Gastrocnemius medialis (tissue), 4 donors: ENCODE data around the gene C11orf24.

ENCODE experiments used
- POLR2A ChIP-seq, 2 donors: fragments of 450-650 bp; IDR thresholded peaks; one replicate each; pipeline ENCODE4 v1.6.1; 2017; ENCODE audit warnings: antibody characterized with exemption in 2 of 2, mild to moderate bottlenecking in 2 of 2, moderate library complexity in 2 of 2
- TF ChIP-seq, protein P1 (sequence below), 5 experiments: fragments of 450-650 bp in 3 of 5; fragments of 200-600 bp in 2 of 5; sonication (generic) in 2 of 5; IDR thresholded peaks in 4 of 5; conservative IDR thresholded peaks in 1 of 5; 1 replicate in 4 of 5; 2 replicates in 1 of 5; pipeline ENCODE4 v1.5.1; 2016 to 2019; ENCODE audit warnings: antibody characterized with exemption in 5 of 5, mild to moderate bottlenecking in 3 of 5, moderate library complexity in 3 of 5

DNA sequence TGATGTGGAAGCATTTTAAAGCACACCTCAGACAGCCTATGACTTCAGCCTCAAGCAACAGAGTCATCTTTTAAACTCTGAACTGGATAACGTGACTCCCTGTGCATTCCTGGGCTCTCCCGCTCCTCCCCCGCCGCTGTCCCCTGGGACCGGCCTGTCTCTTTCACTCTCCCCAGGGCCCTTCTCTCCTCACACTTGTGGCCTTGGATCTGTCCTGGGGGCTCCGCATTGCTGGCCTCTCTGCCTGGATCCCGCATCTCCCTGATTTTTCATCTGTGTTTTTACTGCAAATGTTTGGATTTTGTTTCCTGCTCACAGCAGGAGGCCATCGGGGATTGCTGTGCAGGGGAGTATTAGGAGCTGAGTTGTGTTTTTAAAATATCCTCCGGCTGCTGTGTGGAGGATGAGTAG lies 15.4 kb downstream of the C11orf24 start:
- TF ChIP-seq, protein P1, sequence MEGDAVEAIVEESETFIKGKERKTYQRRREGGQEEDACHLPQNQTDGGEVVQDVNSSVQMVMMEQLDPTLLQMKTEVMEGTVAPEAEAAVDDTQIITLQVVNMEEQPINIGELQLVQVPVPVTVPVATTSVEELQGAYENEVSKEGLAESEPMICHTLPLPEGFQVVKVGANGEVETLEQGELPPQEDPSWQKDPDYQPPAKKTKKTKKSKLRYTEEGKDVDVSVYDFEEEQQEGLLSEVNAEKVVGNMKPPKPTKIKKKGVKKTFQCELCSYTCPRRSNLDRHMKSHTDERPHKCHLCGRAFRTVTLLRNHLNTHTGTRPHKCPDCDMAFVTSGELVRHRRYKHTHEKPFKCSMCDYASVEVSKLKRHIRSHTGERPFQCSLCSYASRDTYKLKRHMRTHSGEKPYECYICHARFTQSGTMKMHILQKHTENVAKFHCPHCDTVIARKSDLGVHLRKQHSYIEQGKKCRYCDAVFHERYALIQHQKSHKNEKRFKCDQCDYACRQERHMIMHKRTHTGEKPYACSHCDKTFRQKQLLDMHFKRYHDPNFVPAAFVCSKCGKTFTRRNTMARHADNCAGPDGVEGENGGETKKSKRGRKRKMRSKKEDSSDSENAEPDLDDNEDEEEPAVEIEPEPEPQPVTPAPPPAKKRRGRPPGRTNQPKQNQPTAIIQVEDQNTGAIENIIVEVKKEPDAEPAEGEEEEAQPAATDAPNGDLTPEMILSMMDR (IDR thresholded peaks at IDR 0.05 in 4 of 5, conservative IDR thresholded peaks at IDR 0.05 in 1 of 5): no peak
- TF ChIP-seq POLR2A (IDR thresholded peaks at IDR 0.05): no peak
